Lower leg skin (tissue), 4 donors: ENCODE data around the gene TOMM70. TPM values are rescaled to one million over a fixed set of nuclear protein-coding genes. Genes with fewer than 3 reads are reported as not detected.
"Not testable (repeated sequence)": the region's sequence is repeated elsewhere in the genome, so short reads cannot be mapped to it uniquely, and the experiment has no call there.

Source experiments
- DNase-seq, 2 donors: peaks; one replicate each; pipeline ENCODE4 v3.0.0-alpha.2; 2019; ENCODE audit warnings: low spot score in 2 of 2
- H3K4me3 ChIP-seq: fragments of 200-600 bp; sonication (generic); 2 replicates; pipeline ENCODE4 v1.5.1; 2017; ENCODE audit warnings: mild to moderate bottlenecking, low read depth; ENCODE audit not compliant: poor library complexity, severe bottlenecking
- CTCF ChIP-seq, 3 donors: fragments of 450-650 bp; IDR thresholded peaks; one replicate each; pipeline ENCODE4 v1.5.1; 2016; ENCODE audit warnings: antibody characterized with exemption in 3 of 3, mild to moderate bottlenecking in 3 of 3, moderate library complexity in 2 of 3
- POLR2A ChIP-seq, 2 donors: fragments of 450-650 bp; IDR thresholded peaks; one replicate each; pipeline ENCODE4 v1.6.1; 2016 to 2017; ENCODE audit warnings: antibody characterized with exemption in 2 of 2, mild to moderate bottlenecking in 1 of 2, moderate library complexity in 1 of 2
- WGBS, 2 donors: methylation state at CpG; one replicate each; pipeline ENCODE4 v1.1.5; 2018; 5-methylcytosine and 5-hydroxymethylcytosine counted together
- intact Hi-C: fragments of 100-400 bp; cut with DNase I; formaldehyde crosslinking; loops from one replicate; pipeline ENCODE4 v1.15.0; 2023; ENCODE audit warnings: low total_unique reads
- total RNA-seq, 4 donors: library from RNA; depleted of rRNA; stranded (reverse); fragments of >200 nt; gene quantifications; one replicate each; pipeline ENCODE4 v1.1.0, GENCODE V29; 2016

Gene TOMM70
- 10 to 100 TPM; 30.4 to 35.3 (median 33.5) TPM for total RNA-seq

- H3K4me3 ChIP-seq: peak within 1 kb of the TSS; percentile 83
- WGBS, 2 donors: 0% methylated on average over 49 to 54 of the region's 64 CpGs
- peak; percentile 97 to 99 for DNase-seq
- intact Hi-C loops: no loop called here
- no peak for TF ChIP-seq CTCF (IDR thresholded peaks at IDR 0.05)
- peak in 1 of 2 donors; percentile 15 for TF ChIP-seq POLR2A (IDR thresholded peaks at IDR 0.05)
Observed at GRCh38 chr3:100400780-100401673, at the start of gene TOMM70, which contains the start of gene LNP1. TOMM70 (minus strand) TSS chr3:100401089; CDS start chr3:100400949, 140 bp downstream. LNP1 (plus strand) TSS chr3:100401539; CDS start chr3:100429730, 28,191 bp downstream.

- no peak overlapping the region for H3K4me3 ChIP-seq
- no peak for DNase-seq
- TF ChIP-seq CTCF (IDR thresholded peaks at IDR 0.05): no peak
- intact Hi-C loops: no loop called here
- 49 to 59% methylated on average over 2 of the region's 2 CpGs for WGBS, 2 donors
Observed at GRCh38 chr3:100449214-100449613, 48.3 kb upstream of the TOMM70 start.

GRCh38 chr3:100448079-100448478 is 47.2 kb upstream of the TOMM70 start:
- WGBS, 2 donors: 84 to 86% methylated on average over 1 of the region's 1 CpG
- no peak for TF ChIP-seq CTCF (IDR thresholded peaks at IDR 0.05)
- TF ChIP-seq POLR2A (IDR thresholded peaks at IDR 0.05): no peak
- intact Hi-C loops: no loop called here
- DNase-seq: no peak
- no peak overlapping the region for H3K4me3 ChIP-seq

GRCh38 chr3:100447067-100447466 is 46.2 kb upstream of the TOMM70 start:
- H3K4me3 ChIP-seq, intact Hi-C loops, DNase-seq: not testable (repeated sequence)
- 97 to 98% methylated on average over 3 of the region's 3 CpGs for WGBS, 2 donors

GRCh38 chr3:100443690-100444089 is 42.8 kb upstream of the TOMM70 start:
- no peak for DNase-seq
- intact Hi-C loops: no loop called here
- H3K4me3 ChIP-seq: no peak overlapping the region
- TF ChIP-seq POLR2A (IDR thresholded peaks at IDR 0.05): no peak
- TF ChIP-seq CTCF (IDR thresholded peaks at IDR 0.05): no peak

- WGBS, 2 donors: 83 to 88% methylated on average over 3 of the region's 3 CpGs
- no peak for DNase-seq
- no peak for TF ChIP-seq CTCF (IDR thresholded peaks at IDR 0.05)
- no peak for TF ChIP-seq POLR2A (IDR thresholded peaks at IDR 0.05)
- intact Hi-C loops: no loop called here
- H3K4me3 ChIP-seq: no peak overlapping the region
Observed at GRCh38 chr3:100440895-100441294, 40.0 kb upstream of the TOMM70 start.
